Fibroblast of skin of abdomen (primary cell): Measurements from ENCODE around the gene TBC1D10B.
"Not testable (repeated sequence)": the region's sequence is repeated elsewhere in the genome, so short reads cannot be mapped to it uniquely, and the experiment has no call there.

Experiments
- DNase-seq: peaks from one replicate; pipeline ENCODE4 v3.0.0-alpha.2; 2013

TBC1D10B gene

GRCh38 chr16:30397056-30397455, 26.8 kb upstream of the TBC1D10B start:
- no peak for DNase-seq

- not testable (repeated sequence) for DNase-seq
Measured at GRCh38 chr16:30396627-30397026, 26.3 kb upstream of the TBC1D10B start.

- no peak for DNase-seq
Measured at GRCh38 chr16:30395992-30396585, 25.8 kb upstream of the TBC1D10B start.

- DNase-seq: peak; percentile 88
Measured at GRCh38 chr16:30395155-30395991, 25.1 kb upstream of the TBC1D10B start, which contains the start of gene ZNF48. ZNF48 (plus strand) TSS chr16:30395420; CDS start chr16:30395795, 375 bp downstream.

GRCh38 chr16:30394592-30395154, 24.4 kb upstream of the TBC1D10B start:
- DNase-seq: peak; percentile 12

GRCh38 chr16:30383521-30383920, 13.2 kb upstream of the TBC1D10B start:
- no peak for DNase-seq

GRCh38 chr16:30382111-30382881, 12.0 kb upstream of the TBC1D10B start, which contains the start of gene SEPTIN1:
SEPTIN1 (minus strand) TSS chr16:30382561; CDS start chr16:30382542, 19 bp downstream.
- no peak for DNase-seq

GRCh38 chr16:30381291-30382041, 11.2 kb upstream of the TBC1D10B start:
- DNase-seq: no peak

GRCh38 chr16:30380803-30381208, 10.5 kb upstream of the TBC1D10B start:
- no peak for DNase-seq

- DNase-seq: no peak
Measured at GRCh38 chr16:30380072-30380802, 9.9 kb upstream of the TBC1D10B start.

GRCh38 chr16:30379158-30379783, 9.0 kb upstream of the TBC1D10B start:
- DNase-seq: no peak

- peak; percentile 98 for DNase-seq
Measured at GRCh38 chr16:30378236-30379157, 8.2 kb upstream of the TBC1D10B start.

GRCh38 chr16:30377812-30378235, 7.5 kb upstream of the TBC1D10B start:
- DNase-seq: peak; percentile 90

- DNase-seq: no peak
Measured at GRCh38 chr16:30377050-30377811, 6.9 kb upstream of the TBC1D10B start.

- no peak for DNase-seq
Measured at GRCh38 chr16:30376461-30376902, 6.2 kb upstream of the TBC1D10B start.

GRCh38 chr16:30375864-30376263, 5.6 kb upstream of the TBC1D10B start:
- DNase-seq: no peak

- no peak for DNase-seq
Measured at GRCh38 chr16:30374538-30374937, 4.2 kb upstream of the TBC1D10B start, which contains the start of gene MYL11. MYL11 (plus strand) TSS chr16:30374802; CDS start chr16:30374858, 56 bp downstream.

- DNase-seq: no peak
Measured at GRCh38 chr16:30372725-30373124, 2.4 kb upstream of the TBC1D10B start.
